HEK293 (cell line): Measurements from ENCODE around the gene PAN2.
"Not testable (repeated sequence)": the region's sequence is repeated elsewhere in the genome, so short reads cannot be mapped to it uniquely, and the experiment has no call there.

ENCODE experiments used
- CTCF ChIA-PET: fragments of 350-600 bp; formaldehyde crosslinking; extraction: SDS; loops from one replicate; lab custom pipeline; 2021; ENCODE audit warnings: antibody characterized with exemption; lab: Yijun Ruan, JAX
- POLR2A ChIA-PET: fragments of 300-600 bp; formaldehyde crosslinking; extraction: SDS; loops from one replicate; lab custom pipeline; 2020; ENCODE audit warnings: antibody characterized with exemption, inconsistent platforms; lab: Yijun Ruan, JAX
- H3K27ac ChIP-seq: fragments of 200-500 bp; sonication (Bioruptor generic); 2 replicates; pipeline ENCODE4 v1.5.1; 2014; ENCODE audit warnings: low read depth, low read length, control low read depth, inconsistent platforms; ENCODE audit errors: extremely low read depth
- H3K36me3 ChIP-seq, 2 experiments: fragments of 200-500 bp in 1 of 2; sonication (Bioruptor generic) in 1 of 2; 1 replicate in 1 of 2; 2 replicates in 1 of 2; pipeline ENCODE4 v1.5.1; 2014 to 2017; ENCODE audit warnings: inconsistent platforms in 2 of 2, low read length in 2 of 2; ENCODE audit not compliant: control insufficient read depth in 2 of 2, insufficient read depth in 1 of 2
- H3K4me1 ChIP-seq: fragments of 200-500 bp; sonication (Bioruptor generic); 2 replicates; pipeline ENCODE4 v1.5.1; 2014; ENCODE audit warnings: mild to moderate bottlenecking, low read length, inconsistent platforms; ENCODE audit not compliant: control insufficient read depth, insufficient read depth
- H3K4me3 ChIP-seq: 2 replicates; pipeline ENCODE4 v1.5.1; 2011; ENCODE audit warnings: low read depth, mild to moderate bottlenecking, control low read depth, low read length, moderate library complexity
- H3K9me3 ChIP-seq: fragments of 200-500 bp; sonication (Bioruptor generic); 2 replicates; pipeline ENCODE4 v1.5.1; 2014; ENCODE audit warnings: low read depth, low read length, inconsistent platforms; ENCODE audit not compliant: control insufficient read depth, insufficient read depth
- GLIS1 ChIP-seq: fragments of 450-650 bp; formaldehyde crosslinking; IDR thresholded peaks from 2 replicates; pipeline ENCODE4 v1.5.1; 2016; ENCODE audit warnings: missing biosample characterization, missing genetic modification characterization
- KLF1 ChIP-seq: fragments of 450-650 bp; formaldehyde crosslinking; IDR thresholded peaks from 2 replicates; pipeline ENCODE4 v1.5.1; 2016; ENCODE audit warnings: missing biosample characterization, missing genetic modification characterization
- OVOL3 ChIP-seq: fragments of 450-650 bp; formaldehyde crosslinking; IDR thresholded peaks from 2 replicates; pipeline ENCODE4 v1.5.1; 2016; ENCODE audit warnings: missing biosample characterization, missing genetic modification characterization
- REPIN1 ChIP-seq: fragments of 450-650 bp; formaldehyde crosslinking; IDR thresholded peaks from 2 replicates; pipeline ENCODE4 v1.5.1; 2017; ENCODE audit warnings: missing biosample characterization, missing genetic modification characterization, low read depth
- SCRT1 ChIP-seq: fragments of 450-650 bp; formaldehyde crosslinking; IDR thresholded peaks from 2 replicates; pipeline ENCODE4 v1.5.1; 2016; ENCODE audit warnings: missing biosample characterization, missing genetic modification characterization, borderline replicate concordance
- ZFP3 ChIP-seq: fragments of 450-650 bp; formaldehyde crosslinking; IDR thresholded peaks from 2 replicates; pipeline ENCODE4 v1.5.1; 2016; ENCODE audit warnings: low read depth, missing biosample characterization, missing genetic modification characterization
- ZNF112 ChIP-seq: fragments of 450-650 bp; formaldehyde crosslinking; IDR thresholded peaks from 2 replicates; pipeline ENCODE4 v1.5.0; 2017; ENCODE audit warnings: missing biosample characterization, missing genetic modification characterization
- ZNF202 ChIP-seq: fragments of 450-650 bp; formaldehyde crosslinking; IDR thresholded peaks from 2 replicates; pipeline ENCODE4 v1.5.1; 2016; ENCODE audit warnings: missing biosample characterization, missing genetic modification characterization, borderline replicate concordance
- ZNF239 ChIP-seq: fragments of 450-650 bp; formaldehyde crosslinking; IDR thresholded peaks from 2 replicates; pipeline ENCODE4 v1.5.1; 2016; ENCODE audit warnings: missing biosample characterization, missing genetic modification characterization
- ZNF341 ChIP-seq: fragments of 450-650 bp; formaldehyde crosslinking; IDR thresholded peaks from 2 replicates; pipeline ENCODE4; 2016; ENCODE audit warnings: low read depth, missing biosample characterization, missing genetic modification characterization
- ZNF555 ChIP-seq: fragments of 450-650 bp; formaldehyde crosslinking; conservative IDR thresholded peaks from 2 replicates; pipeline ENCODE4 v1.5.1; 2017; ENCODE audit warnings: missing biosample characterization, mild to moderate bottlenecking, missing genetic modification characterization, inconsistent platforms
- ZNF558 ChIP-seq: fragments of 450-650 bp; formaldehyde crosslinking; IDR thresholded peaks from 2 replicates; pipeline ENCODE4 v1.5.1; 2016; ENCODE audit warnings: missing biosample characterization, missing genetic modification characterization
- ZNF660 ChIP-seq: fragments of 450-650 bp; IDR thresholded peaks from 2 replicates; pipeline ENCODE4 v1.5.1; 2018; ENCODE audit warnings: missing biosample characterization, mild to moderate bottlenecking, missing genetic modification characterization
- ZNF664 ChIP-seq: fragments of 450-650 bp; formaldehyde crosslinking; IDR thresholded peaks from 2 replicates; pipeline ENCODE4 v1.5.1; 2016; ENCODE audit warnings: missing biosample characterization, missing genetic modification characterization
- ZNF792 ChIP-seq: fragments of 450-650 bp; formaldehyde crosslinking; IDR thresholded peaks from 2 replicates; pipeline ENCODE4 v1.5.1; 2016; ENCODE audit warnings: missing biosample characterization, missing genetic modification characterization
- TF ChIP-seq, protein P1 (sequence below): fragments of 450-650 bp; formaldehyde crosslinking; IDR thresholded peaks from 2 replicates; pipeline ENCODE4 v1.5.1; 2016; ENCODE audit warnings: missing biosample characterization, missing genetic modification characterization
- TF ChIP-seq, protein P2 (sequence below): fragments of 450-650 bp; formaldehyde crosslinking; IDR thresholded peaks from 2 replicates; pipeline ENCODE4 v1.5.1; 2016; ENCODE audit warnings: missing biosample characterization, missing genetic modification characterization, borderline replicate concordance

Gene PAN2

DNA sequence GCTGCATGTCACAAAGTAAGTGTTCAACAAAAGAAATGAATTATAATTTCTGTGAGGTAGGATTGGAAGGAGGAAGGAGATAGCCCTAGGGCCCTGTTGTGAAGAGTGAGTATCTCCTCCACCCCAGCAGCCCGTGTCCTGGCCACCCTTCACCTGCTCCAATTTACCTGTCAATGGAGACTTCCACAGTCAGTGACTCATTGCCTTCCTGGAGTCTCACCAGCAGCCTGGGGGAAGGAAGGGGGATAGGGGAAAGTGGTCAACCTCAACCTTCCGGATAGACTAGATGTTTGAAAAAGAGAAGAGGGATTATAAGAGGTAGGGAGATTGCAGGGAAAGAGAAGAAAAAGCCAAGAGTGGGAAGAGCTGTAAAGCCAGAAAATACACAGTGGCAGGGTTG is 16.9 kb upstream of the PAN2 start:
- Histone ChIP-seq H3K4me1 (no peaks in the 10 kb centered on the region), H3K36me3 (peaks cover 34 to 82% of the 10 kb centered on the region in 2 experiments), H3K4me3 (no peak overlapping the region), H3K27ac (no peak overlapping the region), H3K9me3 (no peaks in the 10 kb centered on the region)
- TF ChIP-seq ZNF664 (peak; percentile 48; the same call in 1 of the 2 replicates), OVOL3 (tag by site-specific recombination) (no peak), ZNF660 (tag by site-specific recombination) (no peak), ZFP3 (tag by site-specific recombination) (no peak)
- TF ChIP-seq, protein P1, sequence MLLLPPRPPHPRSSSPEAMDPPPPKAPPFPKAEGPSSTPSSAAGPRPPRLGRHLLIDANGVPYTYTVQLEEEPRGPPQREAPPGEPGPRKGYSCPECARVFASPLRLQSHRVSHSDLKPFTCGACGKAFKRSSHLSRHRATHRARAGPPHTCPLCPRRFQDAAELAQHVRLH (tag by site-specific recombination), result no peak
- POLR2A ChIA-PET, result interaction anchor here (0.5 to 2.2 kb wide), 2 partner anchors 9 to 93 kb away, joined by 3 to 16 read pairs; partner anchors contain the start of gene STAT2
- CTCF ChIA-PET, result interaction anchor here (0.6 to 2.0 kb wide), 3 partner anchors 9 to 114 kb away, joined by 3 to 9 read pairs (median 4); partner anchors contain the start of genes IL23A and STAT2

DNA sequence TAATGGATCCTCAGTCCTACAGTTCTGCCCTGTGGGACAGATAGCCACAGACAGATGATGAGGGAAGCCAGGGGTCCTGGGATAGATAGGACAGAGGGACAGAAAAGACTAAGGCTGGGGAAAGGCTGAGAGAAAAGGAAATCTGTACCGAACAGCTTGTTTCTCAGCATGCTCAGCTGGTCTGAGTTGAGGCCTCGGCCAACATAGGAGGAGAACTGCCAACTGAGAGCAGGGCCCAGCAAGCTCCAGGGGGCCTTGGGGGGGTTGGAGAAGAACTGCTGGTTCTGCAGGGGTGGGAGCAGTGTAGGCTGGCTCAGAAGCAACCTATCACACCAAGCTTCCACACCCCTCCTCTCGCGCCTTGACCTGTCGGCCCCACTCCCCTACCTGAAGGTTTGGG is 15.0 kb upstream of the PAN2 start:
- H3K27ac ChIP-seq, result no peak overlapping the region
- H3K4me3 ChIP-seq, result no peak overlapping the region
- H3K9me3 ChIP-seq, result no peaks in the 10 kb centered on the region
- ChIA-PET POLR2A (interaction anchor here (2.0 kb wide), 1 partner anchor 11 kb away, joined by 9 read pairs; the partner anchor contains the start of gene STAT2), CTCF (interaction anchor here (0.7 to 1.2 kb wide), 4 partner anchors 10 to 115 kb away, joined by 3 to 5 read pairs (median 3); partner anchors contain the start of genes IL23A and PAN2)
- H3K36me3 ChIP-seq, result peaks cover 33 to 75% of the 10 kb centered on the region in 2 experiments
- TF ChIP-seq ZNF112 (tag by site-specific recombination) (no peak), KLF1 (tag by site-specific recombination) (no peak), GLIS1 (tag by site-specific recombination) (peak; percentile 50; the same call in 1 of the 2 replicates)
- TF ChIP-seq, protein P2, sequence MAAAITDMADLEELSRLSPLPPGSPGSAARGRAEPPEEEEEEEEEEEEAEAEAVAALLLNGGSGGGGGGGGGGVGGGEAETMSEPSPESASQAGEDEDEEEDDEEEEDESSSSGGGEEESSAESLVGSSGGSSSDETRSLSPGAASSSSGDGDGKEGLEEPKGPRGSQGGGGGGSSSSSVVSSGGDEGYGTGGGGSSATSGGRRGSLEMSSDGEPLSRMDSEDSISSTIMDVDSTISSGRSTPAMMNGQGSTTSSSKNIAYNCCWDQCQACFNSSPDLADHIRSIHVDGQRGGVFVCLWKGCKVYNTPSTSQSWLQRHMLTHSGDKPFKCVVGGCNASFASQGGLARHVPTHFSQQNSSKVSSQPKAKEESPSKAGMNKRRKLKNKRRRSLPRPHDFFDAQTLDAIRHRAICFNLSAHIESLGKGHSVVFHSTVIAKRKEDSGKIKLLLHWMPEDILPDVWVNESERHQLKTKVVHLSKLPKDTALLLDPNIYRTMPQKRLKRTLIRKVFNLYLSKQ (tag by site-specific recombination), result no peak
- no peaks in the 10 kb centered on the region for H3K4me1 ChIP-seq

DNA sequence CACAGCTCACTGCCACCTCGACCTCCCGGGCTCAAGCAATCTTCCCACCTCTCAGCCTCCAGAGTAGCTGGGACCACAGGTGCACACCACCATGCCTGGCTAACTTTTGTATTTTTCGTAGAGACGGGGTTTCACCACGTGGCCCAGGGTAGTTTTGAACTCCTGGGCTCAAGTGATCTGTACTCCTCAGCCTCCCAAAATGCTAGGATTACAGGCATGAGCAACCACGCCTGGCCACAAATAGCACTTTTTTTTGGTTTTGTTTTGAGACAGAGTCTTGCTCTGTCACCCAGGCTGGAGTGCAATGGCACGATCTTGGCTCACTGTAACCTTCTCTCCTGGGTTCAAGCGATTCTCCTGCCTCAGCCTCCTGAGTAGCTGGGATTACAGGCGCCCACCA is 13.5 kb upstream of the PAN2 start:
- CTCF ChIA-PET, result interaction anchor here (0.6 to 1.1 kb wide), 3 partner anchors 13 to 600 kb away, joined by 3 to 6 read pairs (median 4); partner anchors contain the start of gene STAT2

DNA sequence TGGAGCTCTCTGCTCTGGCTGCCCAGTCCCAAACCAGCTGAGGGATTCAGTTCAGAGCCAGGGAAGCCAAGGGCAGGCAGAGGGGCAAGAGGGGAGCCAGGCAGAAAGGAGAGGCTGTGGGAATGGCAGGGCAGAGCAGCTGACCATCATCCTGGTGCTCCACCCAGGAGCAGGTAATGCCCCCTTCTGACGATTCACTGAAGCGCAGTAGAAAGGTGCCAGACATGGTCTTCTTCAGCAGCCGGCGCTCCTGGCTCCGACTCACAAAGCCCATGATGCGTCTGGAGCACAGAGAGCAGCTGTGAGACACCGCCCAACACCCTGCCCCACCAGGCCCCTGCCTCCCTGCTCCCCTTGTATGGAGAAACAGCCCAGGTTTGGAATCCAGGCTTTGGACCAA is 12.9 kb upstream of the PAN2 start:
- H3K4me3 ChIP-seq, result no peak overlapping the region
- TF ChIP-seq ZNF202 (tag by site-specific recombination) (no peak), ZNF558 (tag by site-specific recombination) (no peak), ZNF792 (no peak), REPIN1 (no peak), ZNF555 (tag by site-specific recombination) (no peak), ZNF239 (no peak), ZNF341 (tag by site-specific recombination) (no peak), SCRT1 (no peak)
- TF ChIP-seq, all 188 proteins: peak for 0
- no peaks in the 10 kb centered on the region for H3K9me3 ChIP-seq
- H3K4me1 ChIP-seq, result no peaks in the 10 kb centered on the region
- CTCF ChIA-PET, result interaction anchor here (0.6 to 1.1 kb wide), 5 partner anchors 13 to 600 kb away, joined by 3 to 5 read pairs (median 4); partner anchors contain the start of genes PAN2 and STAT2
- no peak overlapping the region for H3K27ac ChIP-seq
- POLR2A ChIA-PET, result interaction anchor here (1.2 kb wide), 1 partner anchor 14 kb away, joined by 4 read pairs; the partner anchor contains the start of gene STAT2
- peaks cover 16 to 79% of the 10 kb centered on the region in 2 experiments for H3K36me3 ChIP-seq

More for the DNA sequence above, 13.5 kb upstream of the PAN2 start:
- not testable (repeated sequence) for H3K4me1 ChIP-seq, H3K27ac ChIP-seq, H3K4me3 ChIP-seq, H3K9me3 ChIP-seq
- POLR2A ChIA-PET, result interaction anchor here (0.6 to 1.2 kb wide), 2 partner anchors 13 to 100 kb away, joined by 4 to 5 read pairs; partner anchors contain the start of gene STAT2
- H3K36me3 ChIP-seq, result peaks cover 22 to 80% of the 10 kb centered on the region in 2 experiments
